ENCODE data around the gene RALBP1. TPM values are rescaled to one million over a fixed set of nuclear protein-coding genes. Genes with fewer than 3 reads are reported as not detected.

The RALBP1 gene
- total and polyA plus RNA-seq, 4 donors: 15.6 to 34.8 (median 21.0) TPM

DNA sequence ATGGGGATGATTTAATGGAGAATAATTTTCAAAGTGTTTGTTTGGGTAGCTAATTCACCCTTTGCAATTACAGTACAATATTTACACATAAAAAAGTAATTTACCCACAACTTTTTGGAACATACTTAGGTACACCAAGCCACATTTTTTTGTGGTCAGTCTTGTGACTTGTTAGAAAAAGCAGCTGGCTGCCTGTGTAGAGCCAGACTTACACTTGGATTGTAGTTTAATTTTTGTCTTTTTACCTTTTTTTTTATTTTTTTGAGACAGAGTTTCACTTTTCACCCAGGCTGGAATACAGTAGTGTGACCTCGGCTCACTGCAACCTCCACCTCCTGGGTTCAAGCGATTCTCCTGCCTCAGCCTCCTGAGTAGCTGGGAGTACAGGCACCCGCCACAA is 45.4 kb downstream of the RALBP1 start:
- peaks cover 3 to 13% (median 10%) of the 10 kb centered on the region in 4 donors for H3K36me3 ChIP-seq (ENCODE audit: control insufficient read depth in 4 of 4, insufficient read depth in 3 of 4, low read depth in 1 of 4, low read length in 3 of 4)
- H3K4me1 ChIP-seq (ENCODE audit: control insufficient read depth in 4 of 4, insufficient read depth in 4 of 4, low read length in 3 of 4): no peaks in the 10 kb centered on the region
- H3K27ac ChIP-seq (ENCODE audit: low read depth in 1 of 2, low read length in 2 of 2): no peak overlapping the region
- TF ChIP-seq YY1 (IDR thresholded peaks at IDR 0.05) (no peak), HNF4A (conservative IDR thresholded peaks at IDR 0.05) (no peak), EGR1 (IDR thresholded peaks at IDR 0.05; ENCODE audit: low read depth in 2 of 2) (no peak), SP1 (IDR thresholded peaks at IDR 0.05) (no peak), RAD21 (IDR thresholded peaks at IDR 0.05) (no peak), RXRA (IDR thresholded peaks at IDR 0.05) (no peak), NR2F2 (IDR thresholded peaks at IDR 0.05) (no peak), HNF4G (IDR thresholded peaks at IDR 0.05) (no peak), TAF1 (conservative IDR thresholded peaks at IDR 0.05) (no peak), FOXA1 (IDR thresholded peaks at IDR 0.05) (no peak), JUND (IDR thresholded peaks at IDR 0.05) (no peak), FOXA2 (IDR thresholded peaks at IDR 0.05) (no peak), GABPA (IDR thresholded peaks at IDR 0.05 in 1 of 2, conservative IDR thresholded peaks at IDR 0.05 in 1 of 2) (no peak)
- TF ChIP-seq, protein P1, sequence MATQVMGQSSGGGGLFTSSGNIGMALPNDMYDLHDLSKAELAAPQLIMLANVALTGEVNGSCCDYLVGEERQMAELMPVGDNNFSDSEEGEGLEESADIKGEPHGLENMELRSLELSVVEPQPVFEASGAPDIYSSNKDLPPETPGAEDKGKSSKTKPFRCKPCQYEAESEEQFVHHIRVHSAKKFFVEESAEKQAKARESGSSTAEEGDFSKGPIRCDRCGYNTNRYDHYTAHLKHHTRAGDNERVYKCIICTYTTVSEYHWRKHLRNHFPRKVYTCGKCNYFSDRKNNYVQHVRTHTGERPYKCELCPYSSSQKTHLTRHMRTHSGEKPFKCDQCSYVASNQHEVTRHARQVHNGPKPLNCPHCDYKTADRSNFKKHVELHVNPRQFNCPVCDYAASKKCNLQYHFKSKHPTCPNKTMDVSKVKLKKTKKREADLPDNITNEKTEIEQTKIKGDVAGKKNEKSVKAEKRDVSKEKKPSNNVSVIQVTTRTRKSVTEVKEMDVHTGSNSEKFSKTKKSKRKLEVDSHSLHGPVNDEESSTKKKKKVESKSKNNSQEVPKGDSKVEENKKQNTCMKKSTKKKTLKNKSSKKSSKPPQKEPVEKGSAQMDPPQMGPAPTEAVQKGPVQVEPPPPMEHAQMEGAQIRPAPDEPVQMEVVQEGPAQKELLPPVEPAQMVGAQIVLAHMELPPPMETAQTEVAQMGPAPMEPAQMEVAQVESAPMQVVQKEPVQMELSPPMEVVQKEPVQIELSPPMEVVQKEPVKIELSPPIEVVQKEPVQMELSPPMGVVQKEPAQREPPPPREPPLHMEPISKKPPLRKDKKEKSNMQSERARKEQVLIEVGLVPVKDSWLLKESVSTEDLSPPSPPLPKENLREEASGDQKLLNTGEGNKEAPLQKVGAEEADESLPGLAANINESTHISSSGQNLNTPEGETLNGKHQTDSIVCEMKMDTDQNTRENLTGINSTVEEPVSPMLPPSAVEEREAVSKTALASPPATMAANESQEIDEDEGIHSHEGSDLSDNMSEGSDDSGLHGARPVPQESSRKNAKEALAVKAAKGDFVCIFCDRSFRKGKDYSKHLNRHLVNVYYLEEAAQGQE (IDR thresholded peaks at IDR 0.05): no peak
- TF ChIP-seq, protein P2, sequence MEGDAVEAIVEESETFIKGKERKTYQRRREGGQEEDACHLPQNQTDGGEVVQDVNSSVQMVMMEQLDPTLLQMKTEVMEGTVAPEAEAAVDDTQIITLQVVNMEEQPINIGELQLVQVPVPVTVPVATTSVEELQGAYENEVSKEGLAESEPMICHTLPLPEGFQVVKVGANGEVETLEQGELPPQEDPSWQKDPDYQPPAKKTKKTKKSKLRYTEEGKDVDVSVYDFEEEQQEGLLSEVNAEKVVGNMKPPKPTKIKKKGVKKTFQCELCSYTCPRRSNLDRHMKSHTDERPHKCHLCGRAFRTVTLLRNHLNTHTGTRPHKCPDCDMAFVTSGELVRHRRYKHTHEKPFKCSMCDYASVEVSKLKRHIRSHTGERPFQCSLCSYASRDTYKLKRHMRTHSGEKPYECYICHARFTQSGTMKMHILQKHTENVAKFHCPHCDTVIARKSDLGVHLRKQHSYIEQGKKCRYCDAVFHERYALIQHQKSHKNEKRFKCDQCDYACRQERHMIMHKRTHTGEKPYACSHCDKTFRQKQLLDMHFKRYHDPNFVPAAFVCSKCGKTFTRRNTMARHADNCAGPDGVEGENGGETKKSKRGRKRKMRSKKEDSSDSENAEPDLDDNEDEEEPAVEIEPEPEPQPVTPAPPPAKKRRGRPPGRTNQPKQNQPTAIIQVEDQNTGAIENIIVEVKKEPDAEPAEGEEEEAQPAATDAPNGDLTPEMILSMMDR (IDR thresholded peaks at IDR 0.05; ENCODE audit: low read depth, low read length, missing input control): no peak
- TF ChIP-seq, protein P3, sequence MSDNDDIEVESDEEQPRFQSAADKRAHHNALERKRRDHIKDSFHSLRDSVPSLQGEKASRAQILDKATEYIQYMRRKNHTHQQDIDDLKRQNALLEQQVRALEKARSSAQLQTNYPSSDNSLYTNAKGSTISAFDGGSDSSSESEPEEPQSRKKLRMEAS (IDR thresholded peaks at IDR 0.05): no peak
- TF ChIP-seq, protein P4, sequence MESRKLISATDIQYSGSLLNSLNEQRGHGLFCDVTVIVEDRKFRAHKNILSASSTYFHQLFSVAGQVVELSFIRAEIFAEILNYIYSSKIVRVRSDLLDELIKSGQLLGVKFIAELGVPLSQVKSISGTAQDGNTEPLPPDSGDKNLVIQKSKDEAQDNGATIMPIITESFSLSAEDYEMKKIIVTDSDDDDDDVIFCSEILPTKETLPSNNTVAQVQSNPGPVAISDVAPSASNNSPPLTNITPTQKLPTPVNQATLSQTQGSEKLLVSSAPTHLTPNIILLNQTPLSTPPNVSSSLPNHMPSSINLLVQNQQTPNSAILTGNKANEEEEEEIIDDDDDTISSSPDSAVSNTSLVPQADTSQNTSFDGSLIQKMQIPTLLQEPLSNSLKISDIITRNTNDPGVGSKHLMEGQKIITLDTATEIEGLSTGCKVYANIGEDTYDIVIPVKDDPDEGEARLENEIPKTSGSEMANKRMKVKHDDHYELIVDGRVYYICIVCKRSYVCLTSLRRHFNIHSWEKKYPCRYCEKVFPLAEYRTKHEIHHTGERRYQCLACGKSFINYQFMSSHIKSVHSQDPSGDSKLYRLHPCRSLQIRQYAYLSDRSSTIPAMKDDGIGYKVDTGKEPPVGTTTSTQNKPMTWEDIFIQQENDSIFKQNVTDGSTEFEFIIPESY (IDR thresholded peaks at IDR 0.05): no peak
- TF ChIP-seq, protein P5, sequence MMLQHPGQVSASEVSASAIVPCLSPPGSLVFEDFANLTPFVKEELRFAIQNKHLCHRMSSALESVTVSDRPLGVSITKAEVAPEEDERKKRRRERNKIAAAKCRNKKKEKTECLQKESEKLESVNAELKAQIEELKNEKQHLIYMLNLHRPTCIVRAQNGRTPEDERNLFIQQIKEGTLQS (IDR thresholded peaks at IDR 0.05): no peak
- no peak overlapping the region for H3K9ac ChIP-seq (ENCODE audit: low read depth in 1 of 2, low read length in 2 of 2)
- H3K27me3 ChIP-seq (ENCODE audit: control insufficient read depth in 4 of 4, insufficient read depth in 4 of 4, low read length in 3 of 4): no peaks in the 10 kb centered on the region
- no peak for DNase-seq (ENCODE audit: low spot score)
- no peak overlapping the region for H3K4me3 ChIP-seq (ENCODE audit: low read depth in 1 of 3, low read length in 3 of 3)
- 94% methylated on average over 3 of the region's 3 CpGs for WGBS
- no peaks in the 10 kb centered on the region for H3K9me3 ChIP-seq (ENCODE audit: control insufficient read depth in 4 of 4, low read length in 3 of 4)
